Activated gamma-delta T cell treated with Interleukin-2 at 50 U/mL for 16 hours (primary cell): ENCODE results near the gene RASSF8.
"Not testable (repeated sequence)": the region's sequence is repeated elsewhere in the genome, so short reads cannot be mapped to it uniquely, and the experiment has no call there.

Source experiments
- DNase-seq: peaks from one replicate; pipeline ENCODE4 v3.0.0-alpha.2; 2020

RASSF8 gene

DNA sequence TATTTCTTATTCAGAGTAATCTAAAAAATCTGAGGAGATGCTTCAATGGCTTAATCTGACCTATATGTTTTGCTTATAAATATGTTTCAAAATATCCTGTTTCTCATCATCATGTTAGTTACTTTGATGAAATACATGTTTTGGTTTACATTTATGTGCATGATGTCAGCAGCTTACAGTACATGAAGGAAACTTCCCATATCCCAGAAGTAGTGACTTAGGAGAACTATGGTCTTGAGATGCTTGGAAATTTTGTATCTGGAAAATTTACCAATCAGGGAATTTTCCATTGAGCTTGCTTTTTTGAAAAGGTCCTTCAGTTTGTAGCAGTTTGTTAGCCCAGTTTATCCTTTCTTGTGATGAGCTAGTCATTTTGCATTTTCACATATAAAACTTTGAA lies 73.3 kb downstream of the RASSF8 start:
- no peak for DNase-seq

DNA sequence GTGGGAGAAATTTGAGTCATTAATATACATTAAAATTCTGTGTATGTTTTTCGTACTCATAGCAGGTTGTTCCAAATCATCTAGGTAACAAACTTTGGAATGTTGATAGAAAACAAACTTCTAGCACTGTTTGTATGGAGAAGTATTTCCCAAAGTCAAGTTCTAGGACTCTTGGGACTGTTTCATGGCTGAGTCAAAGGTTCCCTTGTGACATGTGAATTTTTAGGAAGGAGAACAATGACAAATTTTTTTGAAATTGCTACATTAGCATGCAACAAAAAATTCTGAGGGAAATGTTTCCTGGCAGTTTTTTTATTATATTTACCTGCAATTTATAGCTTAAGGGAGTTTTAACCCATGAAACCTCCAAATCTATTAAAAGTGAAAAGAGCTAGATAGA lies 73.8 kb downstream of the RASSF8 start:
- DNase-seq: no peak

DNA sequence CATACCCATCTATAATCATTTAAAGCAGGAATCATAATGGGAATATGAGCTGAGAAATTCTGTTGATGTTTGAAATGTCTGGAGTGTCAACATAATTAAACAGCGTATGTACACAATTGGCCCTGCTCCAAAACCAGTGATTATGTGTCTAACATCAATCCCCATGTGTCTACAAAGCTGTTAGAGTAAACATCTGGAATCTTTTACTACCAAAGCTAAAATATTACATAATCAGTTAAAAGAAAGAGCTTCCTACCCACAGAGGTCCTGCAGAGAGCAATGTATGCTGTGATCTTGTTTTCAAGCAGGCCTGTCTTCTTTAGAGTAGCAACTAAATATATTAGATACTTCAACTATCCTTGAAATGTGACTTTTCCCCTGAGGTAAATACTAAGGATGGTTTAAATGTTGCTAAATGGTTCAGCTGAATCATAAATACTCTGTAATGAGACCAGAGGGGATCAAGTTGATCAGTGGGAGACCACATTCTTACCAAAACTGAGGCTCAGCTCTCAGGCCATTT lies 74.3 kb downstream of the RASSF8 start:
- no peak for DNase-seq

DNA sequence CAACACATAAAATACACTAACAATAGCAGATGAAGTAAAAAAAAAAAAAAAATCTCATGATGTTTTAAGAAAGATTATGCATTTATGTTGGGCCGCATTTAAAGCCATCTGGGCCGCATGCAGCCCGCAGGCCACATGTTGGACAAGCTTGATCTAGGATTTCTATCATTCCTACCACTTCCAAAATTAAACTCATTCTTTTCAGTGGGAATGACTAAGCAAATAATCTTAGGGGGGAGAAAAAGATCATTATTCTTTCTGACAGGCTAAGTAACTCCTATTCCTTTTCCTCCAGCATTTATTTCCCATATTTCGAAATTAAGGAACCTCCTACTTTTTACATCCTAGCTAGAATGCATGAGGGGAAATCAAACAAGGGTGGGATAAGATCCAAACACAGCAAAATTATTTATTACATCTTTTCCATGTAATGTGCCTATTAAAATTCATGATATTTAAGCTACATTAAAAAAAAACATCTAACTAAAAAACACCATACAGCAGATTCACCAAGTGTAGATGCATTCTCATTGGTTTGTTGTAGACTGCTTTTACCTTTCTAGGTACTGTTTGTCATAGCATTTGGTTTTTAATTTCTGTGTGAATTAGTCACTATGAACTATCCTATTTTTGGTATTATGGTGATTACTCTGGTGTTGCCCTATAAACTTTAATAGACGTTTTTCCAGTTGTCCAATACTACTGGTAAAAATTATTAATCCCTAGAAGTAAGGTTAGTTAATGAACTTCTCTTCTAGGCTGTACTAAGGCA lies 76.1 kb downstream of the RASSF8 start:
- no peak for DNase-seq

DNA sequence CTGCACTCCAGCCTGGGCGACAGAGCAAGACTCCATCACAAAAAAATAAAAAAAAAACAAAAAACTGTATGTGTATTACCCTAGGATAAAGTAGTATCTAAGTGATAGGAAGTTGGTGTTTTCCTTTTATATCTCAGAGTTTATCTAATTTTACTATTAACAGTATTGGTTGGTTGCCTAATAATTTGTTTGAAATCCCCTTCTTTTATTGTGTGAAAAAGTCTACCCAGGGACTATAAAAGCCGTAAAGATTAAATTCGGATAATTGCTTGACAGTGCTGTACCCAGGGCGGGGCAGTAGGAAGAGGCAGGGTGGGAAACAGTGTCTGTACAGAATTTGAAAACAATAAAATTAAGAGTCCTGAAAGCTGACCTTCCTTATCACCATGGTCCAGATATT lies 78.4 kb downstream of the RASSF8 start:
- DNase-seq: no peak

- no peak for DNase-seq
These were observed 79.2 kb downstream of the RASSF8 start for GRCh38 chr12:26037615-26038220.

DNA sequence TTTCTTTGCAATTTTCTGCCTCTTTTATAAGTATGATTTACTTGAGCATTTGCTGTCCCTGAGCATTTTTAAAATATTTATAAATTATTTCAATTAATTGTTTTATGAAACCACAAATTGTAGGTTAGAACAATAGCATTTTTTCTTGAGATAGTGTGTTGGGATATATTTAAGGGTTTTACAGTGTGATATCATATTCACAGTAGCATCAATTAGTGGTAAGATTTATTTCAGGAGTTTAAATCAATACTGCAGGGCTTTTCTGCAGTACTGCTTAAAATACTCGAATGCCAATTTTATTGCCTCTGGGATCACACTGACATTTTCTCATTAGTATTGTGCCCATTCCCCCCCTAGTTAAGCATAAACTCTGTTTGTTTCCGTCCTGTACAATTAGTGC lies 84.2 kb downstream of the RASSF8 start:
- no peak for DNase-seq

DNA sequence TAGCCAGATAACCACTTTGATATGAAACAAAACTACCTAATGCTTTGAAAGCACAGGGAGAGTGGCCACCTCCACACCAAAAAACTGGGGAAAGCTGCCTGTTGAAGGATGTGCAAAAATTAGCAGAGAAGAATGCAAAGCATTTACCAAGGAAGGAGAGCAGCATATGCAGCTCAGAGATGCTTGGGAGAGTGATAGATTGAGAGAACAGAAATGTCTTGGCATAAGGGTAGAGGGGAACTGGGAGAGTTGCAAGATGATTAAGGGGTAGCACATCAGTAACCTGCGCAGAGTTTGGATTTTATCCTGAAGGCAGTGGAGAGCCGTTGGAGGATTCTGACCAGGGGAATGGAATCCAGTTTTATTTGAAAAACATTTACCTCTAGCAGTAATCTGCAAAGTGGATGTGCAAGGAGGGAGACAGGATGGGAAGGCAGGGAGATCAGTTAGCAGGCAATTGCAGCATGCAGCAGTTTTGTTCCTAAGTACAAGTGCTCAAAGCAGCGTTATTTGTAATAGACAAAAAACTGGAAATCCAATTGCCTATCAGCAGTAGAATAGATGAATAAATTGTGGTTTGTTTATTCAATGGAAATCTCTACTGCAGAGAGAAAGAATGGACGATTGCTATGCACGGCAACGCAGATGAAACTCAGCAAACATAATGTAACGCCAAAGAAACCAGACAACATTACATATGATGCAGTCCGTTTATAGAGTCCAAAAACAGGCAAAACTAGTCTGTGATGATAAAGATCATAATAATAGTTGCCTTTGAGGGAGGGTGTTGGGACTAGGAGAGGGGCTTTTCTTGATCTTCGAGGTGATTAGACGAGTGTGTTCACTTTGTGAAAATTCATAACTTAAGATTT lies 84.9 kb downstream of the RASSF8 start:
- no peak for DNase-seq

GRCh38 chr12:26044007-26044394 lies 85.5 kb downstream of the RASSF8 start:
- DNase-seq: no peak

DNA sequence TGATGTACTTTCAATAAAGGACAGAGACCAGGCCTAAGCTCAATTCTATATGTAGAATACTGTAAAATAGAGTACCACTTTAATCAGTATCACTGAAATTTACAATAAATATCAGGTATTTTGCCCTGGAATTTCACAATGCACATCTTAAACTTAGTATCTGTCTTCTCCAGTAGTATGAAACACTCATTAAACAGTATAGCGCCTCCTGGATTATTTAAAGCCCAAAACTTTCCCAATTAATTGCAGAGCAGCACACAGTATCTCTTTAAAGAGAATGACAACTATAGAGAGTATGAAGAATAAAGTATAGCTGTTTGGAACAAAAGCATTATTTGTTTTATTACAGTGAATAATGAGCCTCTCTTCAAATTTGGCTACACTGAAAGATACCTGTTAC lies 86.1 kb downstream of the RASSF8 start:
- no peak for DNase-seq

- no peak for DNase-seq
These were observed 87.7 kb downstream of the RASSF8 start for GRCh38 chr12:26046203-26046602.

- DNase-seq: no peak
These were observed 88.4 kb downstream of the RASSF8 start for GRCh38 chr12:26046906-26047305.

DNA sequence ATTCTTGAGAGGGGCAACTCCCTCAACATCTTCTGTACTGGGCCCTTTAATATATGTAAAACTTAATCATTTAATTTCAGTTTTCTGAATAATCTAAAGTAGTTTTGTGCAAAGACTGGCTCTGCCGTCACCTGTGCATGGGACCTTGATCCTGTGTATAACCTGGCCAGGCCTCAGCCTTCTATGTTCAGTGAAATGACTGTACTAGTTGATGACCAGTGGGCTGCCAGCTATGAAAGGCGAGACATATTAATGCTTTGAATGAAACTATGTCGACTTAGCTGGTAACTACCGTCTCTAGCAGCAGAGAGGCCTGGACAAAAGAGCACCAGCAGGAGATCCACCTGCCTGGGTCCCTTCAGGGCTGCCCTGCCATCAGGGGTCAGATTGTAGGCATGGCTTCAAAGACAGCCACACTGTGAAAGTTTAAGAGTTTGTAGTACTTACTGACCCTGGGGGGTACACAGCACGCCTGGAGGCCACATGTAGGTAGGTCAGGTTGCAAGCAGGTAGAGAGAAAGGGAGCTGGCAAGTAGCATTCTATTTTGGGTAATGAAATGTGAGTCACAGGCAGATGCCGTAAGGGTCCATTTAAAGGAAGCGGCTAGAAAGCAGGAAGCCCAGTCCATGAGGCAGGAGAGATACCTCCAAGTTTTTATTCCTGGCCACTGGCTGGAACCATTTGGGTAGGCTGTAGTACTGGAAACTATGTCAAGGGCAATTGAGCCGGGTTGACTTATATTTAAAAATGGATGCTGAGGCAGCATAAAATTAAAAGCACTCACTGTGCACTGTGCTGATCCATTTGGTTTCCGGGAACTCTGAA lies 89.1 kb downstream of the RASSF8 start:
- DNase-seq: no peak

DNA sequence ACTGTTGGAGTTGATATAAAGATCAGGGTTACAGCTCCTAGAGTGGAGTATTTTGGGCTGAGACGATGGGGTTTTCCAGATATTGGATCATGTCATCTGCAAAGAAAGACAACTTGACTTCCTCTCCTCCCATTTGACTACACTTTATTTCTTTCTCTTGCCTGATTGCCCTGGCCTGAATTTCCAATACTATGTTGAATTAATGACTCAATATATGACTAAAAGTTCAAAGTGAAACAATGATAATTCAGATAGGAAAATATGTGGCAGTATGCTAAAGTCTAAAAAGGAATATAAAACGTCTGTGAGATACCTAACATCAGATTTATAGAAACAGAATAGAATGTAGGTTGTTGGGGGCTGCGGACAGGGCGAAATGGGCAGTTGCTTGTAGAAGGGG lies 94.2 kb downstream of the RASSF8 start:
- no peak for DNase-seq

DNA sequence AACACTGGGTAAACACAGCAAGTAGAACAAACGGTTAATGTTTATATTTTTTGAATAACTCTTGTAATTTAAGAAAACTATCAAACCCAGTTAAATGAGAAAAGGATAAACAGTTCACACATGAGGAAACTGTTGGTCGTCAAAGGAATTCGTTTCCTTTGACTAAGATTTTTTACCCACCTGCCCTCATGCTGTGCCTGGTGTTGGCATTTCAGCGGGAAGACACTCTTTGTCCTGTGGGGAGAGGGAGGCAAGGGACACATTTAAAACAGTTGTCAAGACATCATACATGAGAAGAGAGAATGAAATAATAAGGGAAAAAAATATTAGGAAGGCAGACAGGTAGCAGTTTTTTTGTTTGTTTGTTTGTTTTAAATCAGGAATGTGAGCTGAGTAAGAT lies 95.9 kb downstream of the RASSF8 start:
- DNase-seq: no peak

DNA sequence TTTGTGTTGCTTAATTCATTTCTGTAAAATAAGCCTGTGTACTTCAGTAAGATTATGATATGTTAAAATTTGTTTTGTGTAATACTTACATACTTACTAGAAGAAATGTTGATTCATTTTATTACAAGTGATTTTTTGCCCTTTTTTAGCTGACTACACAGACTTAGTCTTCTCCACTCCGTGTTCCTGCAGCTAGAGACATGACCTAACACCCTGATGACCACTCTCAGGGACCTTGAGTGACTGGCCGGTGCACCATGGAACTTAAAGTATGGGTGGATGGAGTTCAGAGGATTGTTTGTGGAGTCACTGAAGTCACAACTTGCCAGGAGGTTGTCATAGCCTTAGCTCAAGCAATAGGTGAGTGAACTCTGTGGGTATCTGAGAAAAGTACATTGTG lies 96.6 kb downstream of the RASSF8 start:
- DNase-seq: no peak

GRCh38 chr12:26056335-26056734 lies 97.9 kb downstream of the RASSF8 start:
- DNase-seq: no peak

GRCh38 chr12:26057271-26057670 lies 98.8 kb downstream of the RASSF8 start:
- not testable (repeated sequence) for DNase-seq

- DNase-seq: no peak
These were observed 99.8 kb downstream of the RASSF8 start for GRCh38 chr12:26058308-26058707.

- no peak for DNase-seq
These were observed 100.3 kb downstream of the RASSF8 start for GRCh38 chr12:26058818-26059217.

- no peak for DNase-seq
These were observed 103.5 kb downstream of the RASSF8 start for GRCh38 chr12:26062006-26062405.

DNA sequence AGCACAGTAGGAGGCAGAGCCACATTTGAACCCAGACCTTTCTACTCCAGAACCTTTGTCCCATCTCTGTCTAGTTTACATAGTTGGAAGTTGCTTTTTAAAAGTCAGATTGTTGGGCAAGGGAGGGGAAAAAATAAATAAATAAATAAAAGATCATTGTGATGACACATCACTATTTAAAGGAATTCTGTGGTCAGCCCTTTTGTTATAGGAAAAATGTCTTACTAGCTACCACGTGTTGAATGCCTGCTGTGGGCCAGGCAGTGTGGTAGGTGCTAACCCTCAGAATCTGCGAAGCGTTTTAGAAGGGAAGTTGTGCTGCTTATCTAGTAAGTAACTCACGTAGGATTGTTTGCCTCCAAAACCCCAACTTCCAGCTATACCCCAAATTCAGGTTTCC lies 104.1 kb downstream of the RASSF8 start:
- DNase-seq: no peak

DNA sequence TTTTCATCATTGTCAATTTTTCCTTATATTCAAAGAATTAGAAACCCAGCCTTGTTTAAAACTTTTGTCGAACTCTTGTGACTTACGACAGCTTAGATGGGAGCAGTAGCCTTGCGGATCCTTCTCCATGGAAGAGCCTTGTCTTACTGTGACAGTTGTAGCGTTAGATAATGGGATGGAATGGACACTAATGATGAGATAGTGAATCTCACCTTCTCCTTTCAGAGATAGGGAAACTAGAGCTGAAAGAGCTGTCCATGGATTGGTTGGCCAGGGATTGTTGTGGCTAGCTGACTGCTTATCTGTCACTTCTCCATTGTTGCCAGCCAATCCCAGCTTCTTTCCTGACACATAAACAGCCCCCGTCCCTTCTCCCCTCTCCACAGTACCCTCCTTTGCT lies 107.0 kb downstream of the RASSF8 start:
- no peak for DNase-seq
